Mesendoderm (in vitro differentiated cells): Measurements from ENCODE around the gene CD248.

Source experiments
- DNase-seq: peaks from one replicate; pipeline ENCODE4 v3.0.0; 2013
- H2AK5ac ChIP-seq: 2 replicates; pipeline ENCODE4 v1.6.1; 2013; ENCODE audit warnings: low read length, inconsistent platforms
- H2BK120ac ChIP-seq: 2 replicates; pipeline ENCODE4 v1.6.1; 2013; ENCODE audit warnings: low read depth, mild to moderate bottlenecking, low read length, moderate library complexity, mixed read lengths
- H2BK15ac ChIP-seq: replicated peaks from 2 replicates; pipeline ENCODE4 v1.6.1; 2013; ENCODE audit warnings: low read depth, mild to moderate bottlenecking, moderate library complexity
- H2BK5ac ChIP-seq: 2 replicates; pipeline ENCODE4 v1.6.1; 2013; ENCODE audit warnings: low read length, inconsistent platforms
- H3K18ac ChIP-seq: 2 replicates; pipeline ENCODE4 v1.6.1; 2013; ENCODE audit warnings: mild to moderate bottlenecking, low read length, mixed read lengths
- H3K23ac ChIP-seq: one replicate; pipeline ENCODE4 v1.6.1; 2013; ENCODE audit warnings: low read length
- H3K27ac ChIP-seq: 2 replicates; pipeline ENCODE4 v1.5.1; 2013; ENCODE audit warnings: low read depth, mild to moderate bottlenecking, inconsistent platforms, low read length, moderate library complexity
- H3K27me3 ChIP-seq: 2 replicates; pipeline ENCODE4 v1.6.1; 2013; ENCODE audit warnings: low read length, control low read depth, mild to moderate bottlenecking, inconsistent platforms; ENCODE audit not compliant: insufficient read depth, poor library complexity
- H3K36me3 ChIP-seq: 2 replicates; pipeline ENCODE4 v1.6.1; 2013; ENCODE audit warnings: low read length, inconsistent platforms; ENCODE audit not compliant: control insufficient read depth, insufficient read depth
- H3K4ac ChIP-seq: one replicate; pipeline ENCODE4 v1.6.1; 2013; ENCODE audit warnings: low read depth, mild to moderate bottlenecking, low read length, moderate library complexity
- H3K4me1 ChIP-seq: 2 replicates; pipeline ENCODE4 v1.6.1; 2013; ENCODE audit warnings: low read depth, low read length, inconsistent platforms; ENCODE audit not compliant: control insufficient read depth
- H3K4me2 ChIP-seq: 2 replicates; pipeline ENCODE4 v1.6.1; 2013; ENCODE audit warnings: low read length
- H3K4me3 ChIP-seq: 2 replicates; pipeline ENCODE4 v1.5.1; 2013; ENCODE audit warnings: mild to moderate bottlenecking, low read length
- H3K56ac ChIP-seq: one replicate; pipeline ENCODE4 v1.6.1; 2013; ENCODE audit warnings: low read length
- H3K79me1 ChIP-seq: 2 replicates; pipeline ENCODE4 v1.6.1; 2013; ENCODE audit warnings: low read length, inconsistent platforms
- H3K79me2 ChIP-seq: 2 replicates; pipeline ENCODE4 v1.6.1; 2013; ENCODE audit warnings: mild to moderate bottlenecking, low read length; ENCODE audit not compliant: control insufficient read depth, insufficient read depth
- H3K9ac ChIP-seq: 2 replicates; pipeline ENCODE4 v1.6.1; 2013; ENCODE audit warnings: low read length, inconsistent platforms
- H4K5ac ChIP-seq: one replicate; pipeline ENCODE4 v1.6.1; 2013; ENCODE audit warnings: low read length
- H4K8ac ChIP-seq: one replicate; pipeline ENCODE4 v1.6.1; 2013; ENCODE audit warnings: low read depth, mild to moderate bottlenecking, control low read depth, low read length, moderate library complexity
- WGBS: extraction: QIAGEN DNeasy Blood & Tissue Kit; methylation state at CpG from one replicate; pipeline ENCODE4 v1.1.7; 2013; ENCODE audit warnings: low lambda C conversion rate, missing lambda C conversion rate; ENCODE audit not compliant: insufficient coverage; ENCODE audit errors: extremely low coverage; 5-methylcytosine and 5-hydroxymethylcytosine counted together

Gene CD248

DNA sequence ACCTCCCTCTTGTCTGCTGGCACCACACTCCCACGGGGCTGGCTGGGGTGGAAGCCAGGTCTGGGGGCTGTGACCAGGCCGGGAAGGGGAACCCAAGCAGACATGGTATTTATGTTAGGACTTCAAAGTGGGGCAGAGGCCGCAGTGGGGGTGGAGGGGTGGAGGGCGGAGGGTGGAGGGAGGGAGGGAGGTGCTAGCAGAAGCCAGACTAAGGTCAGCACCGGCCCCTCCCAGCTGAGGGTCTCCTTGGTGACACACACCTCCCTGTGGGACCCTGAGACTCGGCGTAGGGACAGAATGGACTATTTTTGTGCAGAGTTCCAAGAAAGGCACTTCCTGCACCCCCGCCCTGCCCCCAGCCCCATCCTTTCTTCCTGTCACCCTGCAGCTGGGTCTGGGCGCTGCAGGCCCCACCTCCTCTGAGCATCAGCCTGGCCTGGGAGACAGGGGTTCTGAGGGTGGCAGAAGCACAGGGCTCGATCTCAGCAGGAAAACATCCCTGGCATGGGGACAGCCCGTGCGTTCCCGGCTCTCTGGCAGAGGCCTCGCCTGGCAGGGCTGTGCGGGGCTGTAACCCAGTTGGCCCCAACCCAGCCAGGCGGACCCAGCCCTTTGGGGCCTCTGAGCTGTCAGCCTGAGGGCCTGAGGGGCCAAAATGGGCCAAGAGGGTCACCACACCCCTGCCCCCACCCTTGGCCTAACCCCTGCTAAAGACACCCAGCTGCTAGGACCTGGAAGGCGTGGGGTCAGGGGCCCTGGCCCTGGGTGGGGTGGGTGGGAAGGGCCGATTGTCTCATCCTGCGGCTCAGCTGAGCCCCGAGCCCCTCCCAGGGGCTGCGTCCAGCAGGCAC is 9.6 kb upstream of the CD248 start:
- no peak overlapping the region for H3K23ac ChIP-seq
- H3K56ac ChIP-seq: no peak overlapping the region
- H4K8ac ChIP-seq: no peak overlapping the region
- H3K4me1 ChIP-seq: peaks cover 8% of the 10 kb centered on the region
- H3K4me3 ChIP-seq: no peak overlapping the region
- H3K27me3 ChIP-seq: no peaks in the 10 kb centered on the region
- no peak overlapping the region for H4K5ac ChIP-seq
- no CpG with 5 or more reads among the region's 21 CpGs for WGBS
- H3K79me1 ChIP-seq: no peaks in the 10 kb centered on the region
- H3K4ac ChIP-seq: peak overlapping the region; percentile 11
- H2BK15ac ChIP-seq: no peak overlapping the region
- no peak overlapping the region for H3K27ac ChIP-seq
- H2BK5ac ChIP-seq: no peak overlapping the region
- no peaks in the 10 kb centered on the region for H3K36me3 ChIP-seq
- no peak overlapping the region for H2AK5ac ChIP-seq
- peak overlapping the region; percentile 5 for H3K18ac ChIP-seq
- H3K79me2 ChIP-seq: no peaks in the 10 kb centered on the region
- no peak overlapping the region for H3K9ac ChIP-seq
- no peak for DNase-seq
- H3K4me2 ChIP-seq: no peak overlapping the region
- no peak overlapping the region for H2BK120ac ChIP-seq

- WGBS: no CpG with 5 or more reads among the region's 8 CpGs
- Histone ChIP-seq H3K4me1 (peaks cover 8% of the 10 kb centered on the region), H2AK5ac (no peak overlapping the region), H4K5ac (no peak overlapping the region), H3K79me1 (no peaks in the 10 kb centered on the region), H2BK15ac (no peak overlapping the region), H2BK120ac (no peak overlapping the region), H3K4me3 (no peak overlapping the region), H2BK5ac (no peak overlapping the region), H3K27me3 (no peaks in the 10 kb centered on the region), H3K36me3 (no peaks in the 10 kb centered on the region), H3K27ac (no peak overlapping the region), H3K23ac (no peak overlapping the region), H3K18ac (no peak overlapping the region), H3K4me2 (no peak overlapping the region), H3K4ac (no peak overlapping the region), H3K56ac (peak overlapping the region; percentile 44), H4K8ac (no peak overlapping the region), H3K79me2 (no peaks in the 10 kb centered on the region), H3K9ac (no peak overlapping the region)
- DNase-seq: no peak
Measured at GRCh38 chr11:66325263-66325671, 8.4 kb upstream of the CD248 start.

GRCh38 chr11:66324664-66325063 is 7.8 kb upstream of the CD248 start:
- Histone ChIP-seq H2BK5ac (no peak overlapping the region), H3K9ac (no peak overlapping the region), H3K27me3 (no peaks in the 10 kb centered on the region), H3K18ac (no peak overlapping the region), H3K4me1 (peaks cover 8% of the 10 kb centered on the region), H3K23ac (no peak overlapping the region), H3K4me2 (no peak overlapping the region), H3K4me3 (no peak overlapping the region), H3K36me3 (no peaks in the 10 kb centered on the region), H3K56ac (peak overlapping the region; percentile 52), H3K27ac (no peak overlapping the region), H3K79me2 (no peaks in the 10 kb centered on the region), H2AK5ac (no peak overlapping the region), H3K4ac (no peak overlapping the region), H2BK15ac (no peak overlapping the region), H4K5ac (no peak overlapping the region), H3K79me1 (no peaks in the 10 kb centered on the region), H4K8ac (no peak overlapping the region), H2BK120ac (no peak overlapping the region)
- DNase-seq: peak; percentile 53
- WGBS: no CpG with 5 or more reads among the region's 10 CpGs

- no CpG with 5 or more reads among the region's 1 CpG for WGBS
Measured at GRCh38 chr11:66323684-66324083, 6.8 kb upstream of the CD248 start.

GRCh38 chr11:66322732-66323427 is 6.0 kb upstream of the CD248 start:
- Histone ChIP-seq H2BK15ac (no peak overlapping the region), H3K4me3 (no peak overlapping the region), H3K18ac (no peak overlapping the region), H2AK5ac (no peak overlapping the region), H3K4me2 (no peak overlapping the region), H3K4me1 (peaks cover 10% of the 10 kb centered on the region), H4K8ac (no peak overlapping the region), H2BK120ac (no peak overlapping the region), H3K27ac (no peak overlapping the region), H3K56ac (no peak overlapping the region), H3K79me1 (no peaks in the 10 kb centered on the region), H4K5ac (no peak overlapping the region), H3K4ac (no peak overlapping the region), H3K23ac (no peak overlapping the region), H3K36me3 (no peaks in the 10 kb centered on the region), H3K27me3 (no peaks in the 10 kb centered on the region), H3K9ac (no peak overlapping the region), H3K79me2 (no peaks in the 10 kb centered on the region), H2BK5ac (no peak overlapping the region)
- WGBS: no CpG with 5 or more reads among the region's 11 CpGs
- no peak for DNase-seq

More at GRCh38 chr11:66323684-66324083, 6.8 kb upstream of the CD248 start:
- Histone ChIP-seq H2AK5ac (no peak overlapping the region), H3K79me2 (no peaks in the 10 kb centered on the region), H4K5ac (no peak overlapping the region), H3K4me2 (no peak overlapping the region), H3K27me3 (no peaks in the 10 kb centered on the region), H3K36me3 (no peaks in the 10 kb centered on the region), H3K4me3 (no peak overlapping the region), H4K8ac (no peak overlapping the region), H3K4me1 (peaks cover 7% of the 10 kb centered on the region), H3K18ac (no peak overlapping the region), H3K27ac (no peak overlapping the region), H3K56ac (no peak overlapping the region), H2BK5ac (no peak overlapping the region), H3K9ac (no peak overlapping the region), H3K4ac (no peak overlapping the region), H2BK15ac (no peak overlapping the region), H3K79me1 (no peaks in the 10 kb centered on the region), H3K23ac (no peak overlapping the region), H2BK120ac (no peak overlapping the region)
- no peak for DNase-seq
